Anterior cingulate cortex (tissue), 58 donors: ENCODE measurements around the gene FARS2.
"Not testable (repeated sequence)": the region's sequence is repeated elsewhere in the genome, so short reads cannot be mapped to it uniquely, and the experiment has no call there.

Experiments
- DNase-seq, 58 donors: peaks; one replicate each; lab custom pipeline; 2025; lab: John Stamatoyannopoulos, UW

FARS2 gene

GRCh38 chr6:5645328-5646290 lies 384.3 kb downstream of the FARS2 start:
- peak in 1 of 58 donors; percentile 13 for DNase-seq

- DNase-seq: no peak
Measured at GRCh38 chr6:5652406-5653137, 391.3 kb downstream of the FARS2 start.

- no peak for DNase-seq
Measured at GRCh38 chr6:5653801-5654200, 392.5 kb downstream of the FARS2 start.

- no peak for DNase-seq
Measured at GRCh38 chr6:5656226-5656625, 394.9 kb downstream of the FARS2 start.

GRCh38 chr6:5656695-5657094 lies 395.4 kb downstream of the FARS2 start:
- not testable (repeated sequence) for DNase-seq

GRCh38 chr6:5657684-5658430 lies 396.5 kb downstream of the FARS2 start:
- no peak for DNase-seq

GRCh38 chr6:5659467-5659866 lies 398.2 kb downstream of the FARS2 start:
- no peak for DNase-seq

GRCh38 chr6:5660772-5661171 lies 399.5 kb downstream of the FARS2 start:
- no peak for DNase-seq

- no peak for DNase-seq
Measured at GRCh38 chr6:5662797-5663196, 401.5 kb downstream of the FARS2 start.

- peak in 1 of 58 donors; percentile 27 for DNase-seq
Measured at GRCh38 chr6:5663259-5663658, 401.9 kb downstream of the FARS2 start.

- DNase-seq: peak in 4 of 58 donors; percentile 14 to 37 (median 20)
Measured at GRCh38 chr6:5663739-5664138, 402.4 kb downstream of the FARS2 start.

- peak in 3 of 58 donors; percentile 9 to 26 (median 12) for DNase-seq
Measured at GRCh38 chr6:5664149-5664548, 402.8 kb downstream of the FARS2 start.

GRCh38 chr6:5665173-5665572 lies 403.9 kb downstream of the FARS2 start:
- DNase-seq: no peak

- no peak for DNase-seq
Measured at GRCh38 chr6:5665667-5666066, 404.4 kb downstream of the FARS2 start.

GRCh38 chr6:5666695-5667094 lies 405.4 kb downstream of the FARS2 start:
- DNase-seq: no peak

GRCh38 chr6:5667737-5668136 lies 406.4 kb downstream of the FARS2 start:
- DNase-seq: no peak

- no peak for DNase-seq
Measured at GRCh38 chr6:5670381-5670780, 409.1 kb downstream of the FARS2 start.

- peak in 14 of 58 donors; percentile 7 to 65 (median 23) for DNase-seq
Measured at GRCh38 chr6:5670811-5671561, 409.7 kb downstream of the FARS2 start.

- peak in 6 of 58 donors; percentile 10 to 29 (median 16) for DNase-seq
Measured at GRCh38 chr6:5671601-5672559, 410.6 kb downstream of the FARS2 start.
